Neutrophil (primary cell): ENCODE data around the gene EPHA8.

Source experiments
- H3K27ac ChIP-seq: fragments of 200-600 bp; sonication (generic); 2 replicates; pipeline ENCODE4 v1.5.1; 2016; ENCODE audit warnings: mild to moderate bottlenecking, moderate library complexity
- H3K27me3 ChIP-seq: fragments of 200-600 bp; sonication (generic); 2 replicates; pipeline ENCODE4 v1.6.0; 2016; ENCODE audit warnings: mild to moderate bottlenecking
- H3K36me3 ChIP-seq: fragments of 200-600 bp; sonication (generic); 2 replicates; pipeline ENCODE4 v1.5.1; 2017
- H3K4me1 ChIP-seq, 2 experiments: fragments of 200-600 bp in 1 of 2; sonication (generic) in 1 of 2; 1 replicate in 1 of 2; 2 replicates in 1 of 2; pipeline versions ENCODE4 v1.5.1 to v1.6.1; 2013 to 2016; ENCODE audit warnings: low read depth in 1 of 2, low read length in 1 of 2, mild to moderate bottlenecking in 1 of 2, moderate library complexity in 1 of 2; ENCODE audit not compliant: control insufficient read depth in 1 of 2, insufficient read depth in 1 of 2
- H3K4me3 ChIP-seq, 2 experiments: fragments of 200-600 bp in 1 of 2; sonication (generic) in 1 of 2; 1 replicate in 1 of 2; 2 replicates in 1 of 2; pipeline ENCODE4 v1.5.1; 2013 to 2016; ENCODE audit warnings: low read depth in 1 of 2, low read length in 1 of 2, mild to moderate bottlenecking in 1 of 2, moderate library complexity in 1 of 2
- H3K9me3 ChIP-seq: fragments of 200-600 bp; sonication (generic); 2 replicates; pipeline ENCODE4 v1.5.1; 2016
- CTCF ChIP-seq: fragments of 200-600 bp; sonication (generic); IDR thresholded peaks from 2 replicates; pipeline ENCODE4 v1.5.1; 2016; ENCODE audit warnings: antibody characterized with exemption

The EPHA8 gene

DNA sequence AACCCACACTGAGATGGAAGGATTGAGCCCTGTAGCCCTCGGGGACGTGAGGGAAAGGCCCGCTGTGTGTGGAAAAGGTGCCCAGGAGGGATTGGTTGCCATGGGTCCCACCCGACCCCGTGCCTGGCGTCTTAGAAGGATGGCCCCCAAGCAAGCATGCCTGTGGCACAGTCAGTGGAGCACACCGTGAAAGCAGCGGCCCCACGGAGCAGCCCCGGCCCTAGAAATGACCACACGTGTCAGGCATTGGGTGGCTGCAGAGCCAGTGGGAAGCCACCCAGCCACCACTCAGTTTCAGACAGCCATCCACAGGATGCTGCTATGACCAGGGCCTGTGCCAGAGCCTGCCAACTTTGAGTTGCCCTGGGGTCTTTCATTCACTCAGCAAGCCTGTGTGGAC lies 13.3 kb upstream of the EPHA8 start:
- H3K27ac ChIP-seq: no peak overlapping the region
- TF ChIP-seq CTCF: no peak
- H3K4me1 ChIP-seq: no peaks in the 10 kb centered on the region
- peaks cover 88% of the 10 kb centered on the region for H3K27me3 ChIP-seq
- no peaks in the 10 kb centered on the region for H3K36me3 ChIP-seq
- no peaks in the 10 kb centered on the region for H3K9me3 ChIP-seq
- H3K4me3 ChIP-seq: no peak overlapping the region

DNA sequence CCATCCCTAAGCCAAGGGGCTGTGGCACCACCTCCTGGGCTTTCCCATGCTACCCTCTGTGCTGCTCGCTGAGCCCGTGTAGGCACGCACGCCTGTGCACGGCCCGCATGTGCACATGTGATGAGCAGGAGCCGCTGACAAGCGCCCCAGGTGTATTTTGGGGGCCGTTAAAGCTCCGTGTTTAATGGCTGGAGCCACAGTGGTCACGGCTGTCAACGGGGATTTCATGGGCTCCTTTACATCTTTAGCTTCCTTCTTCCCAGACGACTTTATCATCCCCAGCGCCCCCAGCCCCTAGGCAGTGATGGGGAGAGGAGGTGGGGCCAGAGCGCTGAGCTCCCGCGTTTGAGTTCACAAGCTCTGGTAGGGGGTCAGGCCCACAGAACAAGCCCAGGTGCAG lies 11.7 kb upstream of the EPHA8 start:
- Histone ChIP-seq H3K4me3 (no peak overlapping the region), H3K4me1 (no peaks in the 10 kb centered on the region), H3K27me3 (peaks cover 93% of the 10 kb centered on the region), H3K9me3 (no peaks in the 10 kb centered on the region), H3K27ac (no peak overlapping the region), H3K36me3 (no peaks in the 10 kb centered on the region)
- TF ChIP-seq CTCF: no peak

- no peak overlapping the region for H3K27ac ChIP-seq
- peaks cover 93% of the 10 kb centered on the region for H3K27me3 ChIP-seq
- no peaks in the 10 kb centered on the region for H3K36me3 ChIP-seq
- TF ChIP-seq CTCF: no peak
- no peak overlapping the region for H3K4me3 ChIP-seq
- no peaks in the 10 kb centered on the region for H3K4me1 ChIP-seq
- H3K9me3 ChIP-seq: no peaks in the 10 kb centered on the region
Observed at GRCh38 chr1:22552021-22552420, 11.3 kb upstream of the EPHA8 start.

GRCh38 chr1:22553104-22553880 lies 10.0 kb upstream of the EPHA8 start:
- no peaks in the 10 kb centered on the region for H3K9me3 ChIP-seq
- no peak overlapping the region for H3K4me3 ChIP-seq
- H3K36me3 ChIP-seq: no peaks in the 10 kb centered on the region
- no peak overlapping the region for H3K27ac ChIP-seq
- no peak for TF ChIP-seq CTCF
- H3K27me3 ChIP-seq: peaks cover 93% of the 10 kb centered on the region
- no peaks in the 10 kb centered on the region for H3K4me1 ChIP-seq

GRCh38 chr1:22553991-22554522 lies 9.2 kb upstream of the EPHA8 start:
- Histone ChIP-seq H3K9me3 (no peaks in the 10 kb centered on the region), H3K27me3 (peaks cover 90% of the 10 kb centered on the region), H3K4me3 (no peak overlapping the region), H3K36me3 (no peaks in the 10 kb centered on the region), H3K4me1 (no peaks in the 10 kb centered on the region), H3K27ac (no peak overlapping the region)
- no peak for TF ChIP-seq CTCF
